Activated CD8-positive, alpha-beta T cell treated with anti-CD3 and anti-CD28 coated beads, Interleukin-2, amount 10 ng/mL, durations not matched to agents 7 days and 5 days (primary cell): ENCODE results near the gene KRTAP9-3. TPM values are rescaled to one million over a fixed set of nuclear protein-coding genes. Genes with fewer than 3 reads are reported as not detected.
"Not testable (repeated sequence)": the region's sequence is repeated elsewhere in the genome, so short reads cannot be mapped to it uniquely, and the experiment has no call there.

Source experiments
- ATAC-seq: fragments of 150-1000 bp; cut with Tn5 transposase; one replicate; pipeline ENCODE4 v1.10.0; 2021; ENCODE audit warnings: moderate library complexity
- CTCF ChIA-PET: fragments of 350-600 bp; sonication (Branson Sonifier 250); formaldehyde crosslinking; loops from one replicate; lab custom pipeline; 2021; ENCODE audit warnings: antibody characterized with exemption; lab: Charles Lee
- POLR2A ChIA-PET: fragments of 350-600 bp; sonication (Branson Sonifier 250); formaldehyde crosslinking; loops from one replicate; lab custom pipeline; 2021; ENCODE audit warnings: antibody characterized with exemption; lab: Charles Lee
- DNase-seq: peaks from one replicate; pipeline ENCODE4 v3.0.0-alpha.2; 2020
- H3K27ac Mint-ChIP-seq: one replicate; pipeline ENCODE4 v1.8.0; 2021; ENCODE audit warnings: mild to moderate bottlenecking, mixed read lengths
- H3K27me3 Mint-ChIP-seq: one replicate; pipeline ENCODE4 v1.8.0; 2021; ENCODE audit warnings: low read depth, mixed read lengths
- H3K36me3 Mint-ChIP-seq: one replicate; pipeline ENCODE4 v1.8.0; 2021; ENCODE audit warnings: low read depth, mixed read lengths
- H3K4me1 Mint-ChIP-seq: one replicate; pipeline ENCODE4 v1.8.0; 2021; ENCODE audit warnings: low read depth, mixed read lengths
- H3K4me3 Mint-ChIP-seq: one replicate; pipeline ENCODE4 v1.8.0; 2021; ENCODE audit warnings: mild to moderate bottlenecking, mixed read lengths
- H3K9me3 Mint-ChIP-seq: one replicate; pipeline ENCODE4 v1.8.0; 2022; ENCODE audit warnings: mixed read lengths; ENCODE audit not compliant: insufficient read depth
- total RNA-seq, 2 experiments: library from RNA; stranded (reverse); gene quantifications; one replicate each; pipeline ENCODE4 v1.2.3, GENCODE V29; 2021

Gene KRTAP9-3
- total RNA-seq, 2 experiments from 2014 or later: not detected

DNA sequence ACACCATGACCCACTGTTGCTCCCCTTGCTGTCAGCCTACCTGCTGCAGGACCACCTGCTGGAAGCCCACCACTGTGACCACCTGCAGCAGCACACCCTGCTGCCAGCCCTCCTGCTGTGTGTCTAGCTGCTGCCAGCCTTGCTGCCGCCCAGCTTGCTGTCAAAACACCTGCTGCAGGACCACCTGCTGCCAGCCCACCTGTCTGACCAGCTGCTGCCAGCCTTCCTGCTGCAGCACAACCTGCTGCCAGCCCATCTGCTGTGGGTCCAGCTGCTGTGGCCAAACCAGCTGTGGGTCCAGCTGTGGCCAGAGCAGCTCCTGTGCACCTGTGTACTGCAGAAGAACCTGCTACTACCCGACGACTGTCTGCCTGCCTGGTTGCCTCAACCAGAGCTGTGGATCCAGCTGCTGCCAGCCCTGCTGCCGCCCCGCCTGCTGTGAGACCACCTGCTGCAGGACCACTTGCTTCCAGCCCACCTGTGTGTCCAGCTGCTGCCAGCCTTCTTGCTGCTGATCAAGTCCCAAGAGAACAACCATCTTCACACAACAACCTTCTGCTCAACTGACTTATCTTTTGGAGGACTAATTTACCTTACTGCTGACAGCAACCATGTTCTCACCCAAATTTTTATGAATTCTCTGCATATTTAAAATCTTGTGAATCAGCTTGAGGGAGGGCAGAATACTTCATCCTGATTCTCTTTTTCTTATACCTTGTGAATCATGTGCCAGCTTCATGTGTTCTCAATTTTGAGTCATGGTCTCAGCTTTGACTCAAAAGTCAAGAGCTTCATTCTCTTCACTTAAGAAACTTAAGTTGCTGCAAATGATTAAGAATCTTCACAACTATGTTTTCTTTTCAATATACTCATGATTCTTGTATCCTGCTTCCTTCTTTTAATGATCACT, 23.4 kb downstream of the KRTAP9-3 start, which contains the start of gene KRTAP9-9:
Gene KRTAP9-9, plus strand, starts transcription at position 4 of the 910 bp plus-strand sequence.
- CTCF ChIA-PET, H3K27ac Mint-ChIP-seq, H3K4me3 Mint-ChIP-seq, DNase-seq, H3K4me1 Mint-ChIP-seq, ATAC-seq, H3K36me3 Mint-ChIP-seq, H3K9me3 Mint-ChIP-seq, POLR2A ChIA-PET: not testable (repeated sequence)
- peaks cover 27% of the 10 kb centered on the region for H3K27me3 Mint-ChIP-seq

- H3K36me3 Mint-ChIP-seq: no peaks in the 10 kb centered on the region
- ATAC-seq (no peak), DNase-seq (no peak)
- CTCF ChIA-PET: no interaction called here
- H3K27me3 Mint-ChIP-seq: peaks cover 32% of the 10 kb centered on the region
- H3K27ac Mint-ChIP-seq: no peak overlapping the region
- H3K9me3 Mint-ChIP-seq: no peaks in the 10 kb centered on the region
- POLR2A ChIA-PET: no interaction called here
- H3K4me3 Mint-ChIP-seq: no peak overlapping the region
- H3K4me1 Mint-ChIP-seq: no peaks in the 10 kb centered on the region
Measured at GRCh38 chr17:41256291-41256685, 24.0 kb downstream of the KRTAP9-3 start.

- no peaks in the 10 kb centered on the region for H3K9me3 Mint-ChIP-seq
- no peaks in the 10 kb centered on the region for H3K36me3 Mint-ChIP-seq
- no peak overlapping the region for H3K27ac Mint-ChIP-seq
- H3K27me3 Mint-ChIP-seq: peaks cover 32% of the 10 kb centered on the region
- DNase-seq: no peak
- ATAC-seq: no peak
- ChIA-PET CTCF (no interaction called here), POLR2A (no interaction called here)
- no peak overlapping the region for H3K4me3 Mint-ChIP-seq
- H3K4me1 Mint-ChIP-seq: no peaks in the 10 kb centered on the region
Measured at GRCh38 chr17:41258406-41258805, 26.2 kb downstream of the KRTAP9-3 start.

DNA sequence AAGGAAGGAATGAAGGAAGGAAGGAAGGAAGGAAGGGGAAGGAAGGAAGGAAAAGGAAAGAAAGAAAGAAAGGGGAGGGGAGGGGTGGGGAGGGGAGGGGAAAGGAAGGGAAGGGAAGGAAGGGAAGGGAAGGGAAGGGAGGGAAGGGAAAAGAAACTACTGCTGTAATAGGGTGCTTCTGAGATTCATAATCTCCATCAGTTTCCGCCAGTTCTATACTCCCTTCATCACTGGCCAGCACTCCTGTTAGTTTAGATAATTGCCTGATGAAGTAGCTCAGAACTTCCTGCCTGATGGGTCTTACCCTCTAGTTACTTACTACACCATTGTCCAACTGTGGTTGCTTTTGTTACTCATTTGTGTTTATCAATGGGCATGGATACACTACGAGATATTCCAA, 31.0 kb downstream of the KRTAP9-3 start:
- Mint-ChIP-seq H3K27ac (no peak overlapping the region), H3K4me1 (no peaks in the 10 kb centered on the region), H3K27me3 (peaks cover 24% of the 10 kb centered on the region), H3K4me3 (no peak overlapping the region), H3K36me3 (no peaks in the 10 kb centered on the region), H3K9me3 (no peaks in the 10 kb centered on the region)
- ATAC-seq (no peak), DNase-seq (no peak)
- CTCF ChIA-PET: interaction anchor here (1.3 kb wide), 1 partner anchor 13 kb away, joined by 4 read pairs; no protein-coding TSS in a partner anchor
- POLR2A ChIA-PET: no interaction called here

GRCh38 chr17:41264599-41264998, 32.4 kb downstream of the KRTAP9-3 start:
- CTCF ChIA-PET: no interaction called here
- Mint-ChIP-seq H3K4me1 (no peaks in the 10 kb centered on the region), H3K36me3 (no peaks in the 10 kb centered on the region), H3K27ac (no peak overlapping the region), H3K27me3 (peaks cover 18% of the 10 kb centered on the region), H3K4me3 (no peak overlapping the region), H3K9me3 (no peaks in the 10 kb centered on the region)
- DNase-seq (no peak), ATAC-seq (no peak)
- POLR2A ChIA-PET: no interaction called here

GRCh38 chr17:41265078-41265477, 32.8 kb downstream of the KRTAP9-3 start, which contains the start of gene KRTAP9-6:
Gene KRTAP9-6 (plus strand): TSS chr17:41265378. CDS start chr17:41265378, 0 bp downstream.
- CTCF ChIA-PET: no interaction called here
- H3K27me3 Mint-ChIP-seq: peaks cover 18% of the 10 kb centered on the region
- H3K36me3 Mint-ChIP-seq: no peaks in the 10 kb centered on the region
- ATAC-seq (no peak), DNase-seq (no peak)
- no peak within 1 kb of the TSS for H3K27ac Mint-ChIP-seq
- H3K4me3 Mint-ChIP-seq: no peak within 1 kb of the TSS
- no peaks in the 10 kb centered on the region for H3K4me1 Mint-ChIP-seq
- POLR2A ChIA-PET: no interaction called here
- H3K9me3 Mint-ChIP-seq: no peaks in the 10 kb centered on the region

DNA sequence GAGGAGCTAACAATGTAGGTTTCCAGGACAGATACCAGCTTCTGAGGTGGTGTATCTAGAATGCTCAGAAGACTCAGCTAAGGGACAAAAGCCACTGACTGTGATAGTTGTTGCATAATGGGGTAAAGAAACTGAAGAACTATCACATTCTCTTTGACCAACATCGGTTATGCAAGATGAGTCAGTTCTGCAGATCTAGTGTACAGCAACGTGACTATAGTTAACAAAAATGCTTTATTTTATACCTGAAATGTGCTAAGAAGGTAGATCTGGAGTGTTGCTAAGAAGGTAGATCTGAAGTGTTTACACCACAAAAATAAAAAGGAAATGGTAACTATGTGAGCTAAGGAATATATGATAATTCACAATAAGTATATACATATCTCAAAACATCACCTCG, 35.5 kb downstream of the KRTAP9-3 start:
- ATAC-seq (no peak), DNase-seq (no peak)
- Mint-ChIP-seq H3K4me1 (no peaks in the 10 kb centered on the region), H3K9me3 (no peaks in the 10 kb centered on the region), H3K36me3 (no peaks in the 10 kb centered on the region), H3K4me3 (no peak overlapping the region), H3K27ac (no peak overlapping the region), H3K27me3 (peaks cover 3% of the 10 kb centered on the region)
- ChIA-PET POLR2A (no interaction called here), CTCF (no interaction called here)

DNA sequence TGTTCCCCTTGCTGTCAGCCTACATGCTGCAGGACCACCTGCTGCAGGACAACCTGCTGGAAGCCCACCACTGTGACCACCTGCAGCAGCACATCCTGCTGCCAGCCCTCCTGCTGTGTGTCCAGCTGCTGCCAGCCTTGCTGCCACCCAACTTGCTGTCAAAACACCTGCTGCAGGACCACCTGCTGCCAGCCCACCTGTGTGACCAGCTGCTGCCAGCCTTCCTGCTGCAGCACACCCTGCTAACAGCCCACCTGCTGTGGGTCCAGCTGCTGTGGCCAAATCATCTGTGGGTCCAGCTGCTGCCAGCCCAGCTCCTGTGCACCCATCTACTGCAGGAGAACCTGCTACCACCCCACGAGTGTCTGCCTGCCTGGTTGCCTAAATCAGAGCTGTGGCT, 39.1 kb downstream of the KRTAP9-3 start:
- H3K27me3 Mint-ChIP-seq, H3K27ac Mint-ChIP-seq, CTCF ChIA-PET, H3K4me1 Mint-ChIP-seq, H3K9me3 Mint-ChIP-seq, DNase-seq, H3K36me3 Mint-ChIP-seq, ATAC-seq, H3K4me3 Mint-ChIP-seq, POLR2A ChIA-PET: not testable (repeated sequence)

- peaks cover 5% of the 10 kb centered on the region for H3K27me3 Mint-ChIP-seq
- no peak overlapping the region for H3K4me3 Mint-ChIP-seq
- CTCF ChIA-PET: no interaction called here
- ATAC-seq: no peak
- POLR2A ChIA-PET: no interaction called here
- no peaks in the 10 kb centered on the region for H3K9me3 Mint-ChIP-seq
- H3K4me1 Mint-ChIP-seq: no peaks in the 10 kb centered on the region
- H3K36me3 Mint-ChIP-seq: no peaks in the 10 kb centered on the region
- DNase-seq: no peak
- H3K27ac Mint-ChIP-seq: no peak overlapping the region
Measured at GRCh38 chr17:41271858-41272257, 39.6 kb downstream of the KRTAP9-3 start.

DNA sequence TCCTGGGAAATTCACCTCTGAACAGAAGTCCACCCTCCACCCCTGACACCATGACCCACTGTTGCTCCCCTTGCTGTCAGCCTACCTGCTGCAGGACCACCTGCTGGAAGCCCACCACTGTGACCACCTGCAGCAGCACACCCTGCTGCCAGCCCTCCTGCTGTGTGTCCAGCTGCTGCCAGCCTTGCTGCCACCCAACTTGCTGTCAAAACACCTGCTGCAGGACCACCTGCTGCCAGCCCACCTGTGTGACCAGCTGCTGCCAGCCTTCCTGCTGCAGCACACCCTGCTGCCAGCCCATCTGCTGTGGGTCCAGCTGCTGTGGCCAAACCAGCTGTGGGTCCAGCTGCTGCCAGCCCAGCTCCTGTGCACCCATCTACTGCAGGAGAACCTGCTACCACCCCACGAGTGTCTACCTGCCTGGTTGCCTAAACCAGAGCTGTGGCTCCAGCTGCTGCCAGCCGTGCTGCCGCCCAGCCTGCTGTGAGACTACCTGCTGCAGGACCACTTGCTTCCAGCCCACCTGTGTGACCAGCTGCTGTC, 43.5 kb downstream of the KRTAP9-3 start, which contains the start of gene KRTAP9-7:
Gene KRTAP9-7, plus strand, starts transcription at position 51 of the 543 bp plus-strand sequence. Its CDS starts 0 bp downstream, at position 51.
- DNase-seq, H3K36me3 Mint-ChIP-seq, H3K4me3 Mint-ChIP-seq, H3K27ac Mint-ChIP-seq, POLR2A ChIA-PET, H3K4me1 Mint-ChIP-seq, ATAC-seq, H3K27me3 Mint-ChIP-seq, H3K9me3 Mint-ChIP-seq: not testable (repeated sequence)
- CTCF ChIA-PET: interaction anchor here (0.9 kb wide), 1 partner anchor 12 kb away, joined by 4 read pairs; no protein-coding TSS in a partner anchor

DNA sequence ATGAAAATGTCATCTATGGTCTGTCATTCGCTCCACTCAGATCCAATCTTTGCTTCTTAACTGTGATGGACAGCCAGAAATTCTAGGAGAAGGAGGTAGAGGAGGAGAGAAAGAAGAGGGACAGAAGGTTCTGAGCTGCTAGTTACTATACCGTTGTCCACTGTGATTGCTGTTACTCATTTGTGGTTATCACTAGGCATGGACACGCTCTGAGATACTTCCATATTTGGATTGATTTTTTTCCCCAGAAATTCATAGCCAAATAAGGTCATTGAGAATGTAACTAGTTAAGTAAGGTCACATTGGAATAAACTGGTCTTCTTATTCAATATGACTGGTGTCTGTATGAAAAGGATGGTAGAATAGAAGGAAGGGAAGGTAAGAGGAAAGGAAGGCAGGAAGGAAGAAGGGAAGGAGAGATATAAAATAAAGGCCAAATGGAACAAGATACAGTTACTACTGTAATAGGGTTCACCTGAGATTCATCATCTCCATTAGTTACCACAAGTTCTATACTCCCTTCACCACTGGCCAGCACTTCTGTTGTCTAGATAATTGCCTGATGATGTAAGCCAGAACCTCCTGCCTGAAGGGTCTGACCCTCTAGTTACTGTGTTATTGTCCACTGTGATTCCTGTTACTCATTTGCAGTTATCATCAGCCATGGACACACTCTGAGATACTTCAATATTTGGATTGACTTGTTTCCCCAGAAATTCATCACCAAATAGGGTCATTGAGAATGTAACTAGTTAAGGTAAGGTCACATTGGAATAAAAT, 46.1 kb downstream of the KRTAP9-3 start:
- Mint-ChIP-seq H3K4me1 (no peaks in the 10 kb centered on the region), H3K4me3 (no peak overlapping the region), H3K36me3 (no peaks in the 10 kb centered on the region), H3K9me3 (no peaks in the 10 kb centered on the region), H3K27me3 (peaks cover 5% of the 10 kb centered on the region), H3K27ac (no peak overlapping the region)
- DNase-seq: no peak
- POLR2A ChIA-PET: no interaction called here
- no peak for ATAC-seq
- CTCF ChIA-PET: no interaction called here
